T-helper 22 cell (primary cell): ENCODE results near the gene TBCD.

ENCODE experiments used
- DNase-seq: peaks from one replicate; pipeline ENCODE4 v3.0.0-alpha.2; 2020; ENCODE audit warnings: low read depth

Gene TBCD

DNA sequence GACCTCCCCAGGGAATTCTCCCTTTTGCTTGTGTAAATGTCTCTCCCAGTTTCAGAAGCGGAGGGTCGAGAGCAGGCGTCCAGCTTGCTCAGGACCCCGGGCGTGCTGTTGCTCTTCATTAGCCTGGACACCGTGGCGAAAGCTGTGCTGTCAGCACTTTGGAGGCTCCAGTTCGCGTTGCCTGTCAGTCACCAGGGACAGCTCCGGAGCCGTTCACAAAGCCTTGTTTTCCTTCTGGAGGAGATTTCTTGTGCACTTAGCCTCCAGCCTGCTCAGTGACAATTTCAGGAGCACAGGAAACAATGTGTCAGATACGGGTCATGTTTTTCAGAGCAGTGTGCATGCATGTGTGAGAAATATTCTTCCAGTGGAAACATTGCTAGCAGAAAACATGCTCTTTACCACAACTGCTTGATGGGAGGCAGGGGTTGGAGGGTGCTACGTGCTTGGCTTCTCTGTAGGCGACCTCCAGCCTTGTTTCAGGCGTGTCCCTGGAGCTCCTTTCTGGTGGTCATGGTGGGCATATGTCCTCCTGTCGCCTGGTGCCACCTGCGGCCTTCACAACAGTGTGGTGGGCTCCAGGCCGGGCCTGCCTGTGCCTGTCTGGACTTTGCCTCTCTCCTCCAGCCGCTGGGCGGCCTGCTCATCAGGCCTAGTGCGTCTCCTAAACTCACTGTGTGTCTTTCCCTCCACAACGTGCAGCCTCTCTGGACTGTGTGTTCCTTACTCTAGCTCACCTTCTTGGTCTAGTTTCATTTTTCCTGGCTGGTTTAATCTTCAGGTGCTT is 59.0 kb downstream of the TBCD start:
- no peak for DNase-seq

GRCh38 chr17:82812058-82812457 is 60.2 kb downstream of the TBCD start:
- no peak for DNase-seq

DNA sequence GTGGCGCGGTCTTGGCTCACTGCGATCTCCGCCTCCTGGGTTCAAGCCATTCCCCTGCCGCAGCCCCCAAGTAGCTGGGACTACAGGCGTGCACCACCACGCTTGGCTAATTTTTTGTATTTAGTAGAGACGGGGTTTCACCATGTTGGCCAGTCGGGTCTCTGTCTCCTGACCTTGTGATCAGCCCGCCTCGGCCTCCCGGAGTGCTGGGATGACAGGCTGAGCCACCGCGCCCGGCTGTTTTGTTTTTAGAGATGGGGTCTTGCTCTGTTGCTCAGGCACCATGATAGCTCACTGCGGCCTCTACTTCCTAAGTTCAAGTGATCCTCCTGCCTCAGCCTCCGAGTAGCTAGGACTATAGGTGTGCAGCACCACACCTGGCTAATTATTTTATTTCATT is 60.7 kb downstream of the TBCD start:
- no peak for DNase-seq

DNA sequence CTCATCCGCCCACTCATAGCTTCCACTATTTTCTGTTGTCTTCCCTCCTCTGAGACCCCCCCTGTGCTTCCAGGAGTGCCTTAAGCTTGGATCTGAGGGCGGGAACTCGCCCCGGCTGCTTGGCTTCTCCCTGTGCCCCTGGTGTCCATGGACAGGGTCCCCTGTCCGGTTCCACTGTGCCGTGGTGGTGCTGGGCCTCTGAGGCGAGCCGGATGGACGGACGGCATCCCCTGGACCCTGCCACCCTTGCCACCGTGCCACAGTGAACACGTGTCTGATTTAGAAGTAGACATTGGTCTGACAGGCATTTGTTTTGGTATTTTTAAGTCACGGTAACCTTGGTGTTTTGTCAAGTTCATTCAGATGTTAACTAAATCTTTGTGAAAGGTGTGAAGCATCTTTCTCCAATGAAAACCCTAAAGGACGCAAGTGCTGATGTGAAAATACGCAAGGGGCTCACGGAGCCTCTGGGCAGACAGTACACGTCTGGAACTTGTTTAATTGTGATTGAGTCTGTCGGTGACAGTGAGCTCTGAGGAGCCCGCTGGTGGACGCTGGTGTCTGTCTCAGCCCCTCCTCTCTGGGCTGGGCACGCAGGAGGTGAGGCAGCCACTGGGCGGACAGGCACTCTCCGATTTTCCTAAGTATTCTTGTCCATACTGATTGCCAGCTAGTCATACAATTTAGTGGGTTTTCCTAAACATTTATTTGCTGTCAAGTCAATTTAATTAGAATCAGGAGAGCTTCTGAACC is 61.6 kb downstream of the TBCD start:
- no peak for DNase-seq

DNA sequence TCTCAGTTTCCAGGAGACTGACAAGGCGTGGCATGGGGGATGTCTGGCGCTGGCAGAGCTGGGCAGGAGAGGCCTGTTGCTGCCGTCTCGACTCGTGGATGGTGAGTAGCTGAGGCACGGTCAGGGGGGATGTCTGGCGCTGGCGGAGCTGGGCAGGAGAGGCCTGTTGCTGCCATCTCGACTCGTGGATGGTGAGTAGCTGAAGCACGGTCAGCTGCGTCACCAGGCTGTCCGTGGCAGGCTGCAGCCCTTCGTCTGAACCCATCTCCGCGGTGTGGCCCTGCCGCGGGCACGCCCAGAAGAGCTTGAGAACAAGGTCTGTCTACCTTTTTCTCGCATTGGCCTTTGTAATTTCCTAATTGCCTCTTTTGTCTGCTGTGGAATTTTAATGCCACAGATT is 63.0 kb downstream of the TBCD start:
- DNase-seq: no peak

GRCh38 chr17:82815354-82815753 is 63.5 kb downstream of the TBCD start:
- DNase-seq: no peak

DNA sequence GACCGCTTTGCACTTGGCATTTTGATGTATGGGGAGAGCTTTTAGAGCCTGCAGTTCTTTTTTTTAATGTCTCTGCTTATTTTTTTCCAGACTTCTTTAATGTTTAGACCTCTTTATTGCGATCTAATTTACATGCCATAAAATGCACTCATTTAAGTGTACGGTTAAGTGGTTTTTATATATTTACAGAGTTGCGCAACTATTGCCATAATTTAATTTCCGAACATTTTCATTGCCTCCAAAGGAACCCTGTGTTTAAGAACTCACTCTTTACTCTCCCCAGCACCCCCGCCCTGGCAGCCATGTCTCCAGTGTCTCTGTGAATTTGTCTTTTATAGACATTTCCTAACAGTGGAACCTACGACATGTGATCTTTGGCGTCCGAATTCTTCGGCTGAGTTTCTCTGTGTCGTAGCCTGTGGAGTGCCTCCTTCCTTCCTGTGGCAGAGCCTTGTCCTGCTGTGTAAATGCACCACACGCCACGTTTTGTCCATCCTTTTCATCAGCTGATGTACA is 64.0 kb downstream of the TBCD start:
- no peak for DNase-seq

- no peak for DNase-seq
Measured at GRCh38 chr17:82816358-82816757, 64.5 kb downstream of the TBCD start.

DNA sequence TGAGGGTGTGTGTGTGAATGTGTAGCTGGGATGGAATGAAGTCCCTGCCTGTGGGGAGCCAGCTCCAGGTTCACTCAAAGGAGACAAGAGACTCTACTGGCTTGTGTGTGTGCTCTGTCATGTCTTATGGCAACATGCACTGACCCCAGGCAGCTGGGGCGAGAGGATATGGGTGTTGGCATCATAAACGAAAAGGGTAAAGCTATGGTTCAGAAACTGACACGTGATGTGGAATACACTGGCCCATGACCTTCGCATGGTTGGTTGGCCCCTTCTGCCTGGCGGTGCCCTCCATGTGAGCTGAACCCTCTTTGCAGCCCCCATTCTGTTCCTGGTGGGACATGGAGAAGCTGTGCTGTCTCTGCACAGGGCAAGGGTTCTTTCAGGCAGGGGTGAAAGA is 66.1 kb downstream of the TBCD start:
- DNase-seq: no peak

GRCh38 chr17:82820278-82821251 is 68.7 kb downstream of the TBCD start:
- no peak for DNase-seq

DNA sequence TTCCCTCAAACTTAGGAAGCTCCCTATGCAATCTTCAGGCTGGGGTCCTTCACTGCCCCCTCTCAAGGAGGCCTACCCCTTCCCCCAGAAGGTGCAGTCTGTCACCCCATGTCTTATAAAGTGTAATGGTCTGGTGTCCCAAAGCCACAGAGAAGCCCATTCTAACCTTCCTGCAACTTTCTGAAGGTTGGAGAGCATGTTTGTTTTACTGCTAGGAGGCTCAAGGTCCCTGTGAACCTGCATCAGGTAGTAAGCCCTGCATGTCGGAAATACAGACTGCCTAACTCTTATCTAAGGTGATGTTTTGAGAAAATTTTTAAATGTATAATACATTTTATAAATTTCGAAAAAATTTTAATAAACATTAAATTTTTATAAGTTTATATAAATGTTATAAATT is 69.7 kb downstream of the TBCD start:
- no peak for DNase-seq

GRCh38 chr17:82822281-82822680 is 70.4 kb downstream of the TBCD start:
- no peak for DNase-seq

DNA sequence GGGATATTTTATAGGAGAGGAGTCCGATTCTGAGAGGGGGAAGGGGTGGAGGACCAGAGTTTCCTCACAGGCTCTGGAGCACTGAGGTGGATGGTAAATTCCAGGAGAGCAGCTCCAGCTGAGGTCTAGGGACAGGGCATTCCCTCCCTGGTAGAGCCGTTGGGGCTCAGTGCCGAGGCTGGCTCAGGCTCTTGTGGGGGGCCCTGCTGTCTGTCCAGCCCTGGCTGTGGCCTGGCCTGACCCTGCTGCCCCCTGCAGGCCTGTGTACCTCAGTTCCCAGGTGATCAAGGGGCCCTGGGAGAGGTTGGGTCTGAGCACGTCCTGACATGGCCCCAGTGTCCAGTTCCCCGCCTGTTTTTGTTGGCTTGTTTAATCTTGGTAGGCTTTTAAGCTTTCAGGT is 71.1 kb downstream of the TBCD start:
- DNase-seq: no peak

- no peak for DNase-seq
Measured at GRCh38 chr17:82825540-82826124, 73.8 kb downstream of the TBCD start.

DNA sequence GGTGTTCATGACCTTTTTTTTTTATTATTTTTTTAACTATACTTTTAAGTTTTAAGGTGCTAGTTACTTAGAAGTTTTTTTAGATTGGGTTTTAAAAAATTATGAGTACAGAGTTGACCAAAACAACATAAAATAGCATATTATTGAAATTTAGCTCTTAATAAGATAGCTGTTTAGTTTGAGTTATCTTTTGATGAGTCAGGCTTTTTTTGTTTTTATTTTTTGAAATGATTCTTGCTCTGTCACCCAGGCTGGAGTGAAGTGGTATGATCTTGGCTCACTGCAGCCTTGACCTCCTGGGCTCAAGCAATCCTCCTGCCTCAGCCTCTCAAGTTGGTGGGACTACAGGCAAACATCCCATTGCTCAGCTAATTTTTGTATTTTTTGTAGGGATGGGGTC is 74.3 kb downstream of the TBCD start:
- no peak for DNase-seq

DNA sequence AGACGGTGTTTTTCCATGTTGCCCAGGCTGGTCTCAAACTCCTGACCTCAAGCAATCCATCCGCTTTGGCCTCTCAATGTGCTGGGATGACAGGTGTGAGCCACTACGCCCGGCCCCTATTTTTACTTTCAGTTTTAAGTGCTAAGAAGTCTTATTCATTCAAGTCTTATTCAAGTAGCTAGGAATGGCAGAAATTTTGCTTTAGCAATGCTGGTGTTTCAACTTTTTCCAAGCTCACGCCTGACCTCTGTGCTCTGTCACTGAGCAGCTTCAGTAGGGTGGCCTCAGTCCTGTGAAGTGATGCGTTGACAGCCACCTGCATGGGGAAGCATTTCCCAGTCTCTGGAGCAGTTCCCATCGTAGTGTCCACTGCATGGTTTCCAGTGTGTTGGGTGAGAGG is 75.1 kb downstream of the TBCD start:
- no peak for DNase-seq

GRCh38 chr17:82828875-82829487 is 77.1 kb downstream of the TBCD start:
- DNase-seq: no peak

GRCh38 chr17:82830249-82830661 is 78.4 kb downstream of the TBCD start:
- DNase-seq: no peak

DNA sequence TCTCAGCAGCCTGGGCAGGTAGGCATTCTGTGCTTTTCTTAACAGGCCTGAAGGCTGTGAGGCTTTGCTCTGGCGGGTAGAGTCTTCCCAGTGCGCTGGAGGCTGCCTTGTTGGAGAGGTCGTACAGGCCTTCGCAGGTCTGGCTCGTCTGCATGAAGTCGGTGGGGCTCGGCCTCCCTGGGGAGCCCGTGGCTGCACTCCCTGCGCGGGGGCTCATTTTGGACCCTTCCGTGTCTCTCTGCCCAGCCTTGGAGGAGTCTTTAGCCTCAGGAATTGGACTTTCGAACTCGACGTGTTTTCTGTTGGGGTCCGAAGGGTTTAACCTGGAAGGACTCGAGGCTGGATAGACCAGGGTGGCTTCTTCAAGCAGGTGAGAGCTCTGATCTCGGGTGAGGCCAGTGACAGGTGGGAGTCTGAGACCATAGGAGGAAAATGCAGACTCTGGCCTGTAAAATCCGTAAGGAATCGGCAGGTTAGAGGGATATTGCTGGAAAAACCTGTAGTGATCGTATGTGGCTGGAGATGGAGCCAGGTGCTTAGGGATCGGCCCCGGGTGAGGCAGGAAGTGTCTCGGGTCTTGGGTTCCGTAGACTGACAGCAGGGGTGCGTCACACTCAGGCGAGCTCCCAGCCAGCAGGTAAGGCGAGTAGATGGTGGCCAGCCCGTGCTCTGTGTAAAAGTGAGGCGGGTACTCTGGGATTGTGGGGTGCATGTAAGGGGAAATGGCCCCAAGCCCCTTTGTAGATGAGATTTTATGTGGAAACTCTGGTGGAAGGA is 79.4 kb downstream of the TBCD start:
- DNase-seq: no peak

DNA sequence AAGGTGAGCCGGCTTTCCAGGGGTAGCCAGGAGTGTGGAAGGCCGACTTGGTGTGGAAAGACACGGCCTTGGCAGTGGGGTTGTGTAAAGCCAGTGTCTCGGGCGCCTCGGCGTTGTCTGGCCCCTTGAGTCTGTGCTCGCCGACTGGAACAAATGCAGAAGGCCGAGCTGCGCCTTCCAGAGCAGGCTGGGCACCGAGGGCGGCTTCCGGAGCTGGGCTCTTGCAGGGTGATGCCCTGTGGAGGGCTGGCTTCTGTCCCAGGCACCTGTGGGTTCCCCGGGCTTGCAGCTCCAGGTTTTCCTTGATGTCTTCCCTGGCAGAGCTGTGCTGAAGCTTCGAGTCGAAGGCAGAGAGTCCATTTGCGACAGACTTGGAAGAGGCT is 79.9 kb downstream of the TBCD start:
- DNase-seq: no peak

- DNase-seq: no peak
Measured at GRCh38 chr17:82832411-82832810, 80.5 kb downstream of the TBCD start.
